Adipose tissue (tissue), 3 donors: ENCODE data around the gene TENT5A. TPM values are rescaled to one million over a fixed set of nuclear protein-coding genes. Genes with fewer than 3 reads are reported as not detected.

Experiments used
- H3K27ac ChIP-seq: one replicate; pipeline ENCODE4 v1.5.1; 2013; ENCODE audit warnings: low read depth, low read length
- WGBS, 3 donors: extraction: QIAGEN DNeasy Blood & Tissue Kit; methylation state at CpG; one replicate each; pipeline ENCODE4 v1.1.7; 2013; 5-methylcytosine and 5-hydroxymethylcytosine counted together
- polyA plus RNA-seq, 3 donors: library from polyadenylated mRNA; stranded (reverse); fragments of 200-250 nt; gene quantifications; one replicate each; pipeline ENCODE4 v1.2.3, GENCODE V29; 2013
- donor health status: healthy with polysubstance abuse.
- donor health status: Bipolar disorder and iron deficiency.
- donor health status: healthy.

The TENT5A gene
- polyA plus RNA-seq, 3 donors: 2.0 to 14.4 (median 7.8) TPM

GRCh38 chr6:81774542-81774941 is 22.1 kb upstream of the TENT5A start:
- no peak overlapping the region for H3K27ac ChIP-seq
- 50 to 93% (median 88%) methylated on average over 2 of the region's 2 CpGs for WGBS, 3 donors

DNA sequence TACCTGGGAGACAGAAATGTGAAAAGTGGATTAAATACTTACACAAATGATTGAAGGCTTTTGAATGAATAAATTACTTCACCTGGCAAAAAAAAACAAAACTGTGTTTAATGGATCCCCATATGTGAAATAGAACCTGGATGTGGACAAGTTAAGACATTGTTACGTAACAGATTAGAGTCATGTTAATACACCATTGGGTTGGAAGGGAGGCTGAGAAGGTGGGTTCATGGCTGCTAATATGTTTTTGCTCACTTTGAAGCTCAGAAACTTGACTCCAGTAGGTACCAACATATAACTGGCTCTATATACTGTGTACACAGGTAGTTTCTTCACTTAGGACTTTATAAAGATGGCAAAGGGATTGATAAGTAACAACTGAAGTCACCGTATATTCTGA is 21.4 kb upstream of the TENT5A start:
- WGBS, 3 donors: 92 to 95% (median 95%) methylated on average over 2 of the region's 2 CpGs
- H3K27ac ChIP-seq: no peak overlapping the region

DNA sequence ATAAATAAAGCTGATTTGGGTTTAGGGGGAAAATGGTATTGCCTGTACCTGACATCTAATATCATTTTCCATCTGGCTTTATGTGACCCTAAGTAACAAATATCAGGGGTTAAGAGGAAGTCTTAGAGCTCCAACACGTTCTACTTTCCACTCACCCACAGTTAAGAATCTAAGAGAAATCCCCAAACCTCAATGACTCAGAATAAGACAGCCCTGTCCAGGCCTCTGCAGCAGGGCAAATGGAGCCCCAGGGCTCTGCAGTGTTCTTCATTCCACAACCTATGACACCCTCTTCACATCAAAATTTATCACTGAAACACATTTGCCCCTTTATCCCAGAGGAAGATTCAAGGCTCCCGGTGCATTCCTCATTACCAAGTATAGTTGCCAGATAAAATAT is 20.3 kb upstream of the TENT5A start:
- WGBS, 3 donors: 57 to 72% (median 71%) methylated on average over 2 of the region's 2 CpGs

DNA sequence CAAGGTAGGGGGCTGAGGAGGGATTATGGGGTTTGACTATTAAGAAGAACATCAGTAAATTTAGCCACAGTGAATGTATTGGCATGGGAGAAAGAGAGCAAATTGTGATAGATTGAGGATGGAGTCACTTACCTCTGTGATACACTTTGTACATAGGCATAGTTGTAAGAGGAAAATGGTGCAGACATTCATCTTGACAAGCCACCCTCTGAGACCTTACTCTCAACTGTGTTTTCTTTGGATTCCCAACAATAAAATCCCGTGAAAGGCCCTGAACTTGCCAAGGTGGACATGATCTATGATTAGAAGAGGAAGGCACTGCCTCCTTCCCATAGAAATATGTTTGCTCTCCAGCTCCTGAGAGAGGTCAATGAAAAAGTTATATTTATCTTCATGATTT is 18.6 kb upstream of the TENT5A start:
- no peak overlapping the region for H3K27ac ChIP-seq
- WGBS, 3 donors: 63 to 82% (median 67%) methylated on average over 1 of the region's 1 CpG

More for the DNA sequence above, 20.3 kb upstream of the TENT5A start:
- no peak overlapping the region for H3K27ac ChIP-seq

- H3K27ac ChIP-seq: no peak overlapping the region
- WGBS, 3 donors: 63 to 91% (median 88%) methylated on average over 1 of the region's 1 CpG
Observed at GRCh38 chr6:81770381-81770780, 17.9 kb upstream of the TENT5A start.

DNA sequence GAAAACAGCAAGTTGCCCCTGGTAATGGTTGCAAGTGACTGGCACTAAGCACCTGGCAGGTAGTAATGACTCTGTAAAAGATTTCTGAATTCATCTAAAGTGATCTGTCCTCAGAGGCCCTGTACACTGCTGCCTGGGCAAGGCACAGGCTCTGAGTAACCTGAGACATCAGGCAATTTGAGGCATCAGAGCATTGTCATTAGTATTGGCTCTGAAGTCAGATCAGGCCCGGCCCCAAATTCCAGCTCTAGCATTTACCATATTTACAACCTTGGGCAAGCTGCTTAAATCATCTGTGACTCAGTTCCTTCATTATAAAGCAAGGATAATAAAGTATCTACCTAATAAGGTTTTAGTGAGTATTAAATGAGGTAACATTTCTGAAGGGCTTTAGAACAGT is 17.3 kb upstream of the TENT5A start:
- H3K27ac ChIP-seq: no peak overlapping the region
- WGBS, 3 donors: 61 to 83% (median 81%) methylated on average over 1 of the region's 1 CpG

GRCh38 chr6:81768150-81768942 is 15.9 kb upstream of the TENT5A start:
- H3K27ac ChIP-seq: no peak overlapping the region
- 50 to 83% (median 83%) methylated on average over 2 of the region's 2 CpGs for WGBS, 3 donors

- WGBS, 3 donors: 63% methylated on average over 4 of the region's 4 CpGs
- H3K27ac ChIP-seq: no peak overlapping the region
Observed at GRCh38 chr6:81767163-81767891, 14.8 kb upstream of the TENT5A start.

DNA sequence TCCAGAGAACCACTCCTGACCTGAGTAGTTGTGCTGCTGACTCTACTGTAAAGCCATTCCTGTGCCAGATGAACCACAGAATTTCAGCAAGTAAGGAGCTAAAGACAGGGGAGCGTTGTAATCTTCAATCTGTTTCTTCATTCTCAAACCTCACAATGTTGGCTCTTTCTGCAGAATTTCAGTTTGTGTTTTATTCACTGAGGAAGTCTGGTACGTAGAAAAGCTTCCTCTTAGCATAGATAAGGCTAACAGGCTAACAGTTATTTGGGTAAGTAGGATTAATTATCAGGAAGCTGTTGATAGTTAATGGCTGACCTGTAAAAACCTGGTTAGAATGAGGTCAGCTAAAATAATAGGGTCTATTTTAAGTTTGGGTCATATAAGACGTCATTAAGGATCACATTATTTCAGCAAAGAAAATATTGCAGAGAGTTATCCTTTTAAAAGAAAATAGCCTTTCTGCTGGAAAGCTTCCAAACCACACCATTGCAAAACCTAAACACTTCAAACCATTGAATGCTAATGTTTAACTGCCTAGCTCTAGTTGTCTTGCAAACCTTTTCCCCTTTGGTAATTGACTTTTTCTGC is 14.1 kb upstream of the TENT5A start:
- H3K27ac ChIP-seq: no peak overlapping the region
- WGBS, 3 donors: 8 to 17% (median 10%) methylated on average over 3 of the region's 3 CpGs

DNA sequence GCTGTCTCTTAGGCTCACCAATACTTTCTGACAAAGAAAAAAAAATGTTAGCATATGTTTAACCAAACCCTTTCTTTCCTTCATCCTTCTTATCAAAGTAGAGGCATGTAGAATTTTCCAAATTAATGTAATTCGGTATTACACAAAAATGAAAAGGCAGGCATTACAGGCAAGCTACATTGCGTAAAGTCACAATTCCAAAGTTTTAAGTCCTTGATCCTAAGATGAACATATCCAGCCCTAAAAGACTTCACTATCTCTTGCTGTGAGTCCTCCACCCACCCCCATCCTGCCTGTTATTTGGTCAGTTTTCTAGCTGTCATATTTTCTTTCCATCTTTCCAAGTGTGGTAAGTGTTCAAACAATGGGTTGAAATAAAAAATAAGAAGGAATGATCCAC is 12.1 kb upstream of the TENT5A start:
- WGBS, 3 donors: 92 to 98% (median 95%) methylated on average over 2 of the region's 2 CpGs
- no peak overlapping the region for H3K27ac ChIP-seq

DNA sequence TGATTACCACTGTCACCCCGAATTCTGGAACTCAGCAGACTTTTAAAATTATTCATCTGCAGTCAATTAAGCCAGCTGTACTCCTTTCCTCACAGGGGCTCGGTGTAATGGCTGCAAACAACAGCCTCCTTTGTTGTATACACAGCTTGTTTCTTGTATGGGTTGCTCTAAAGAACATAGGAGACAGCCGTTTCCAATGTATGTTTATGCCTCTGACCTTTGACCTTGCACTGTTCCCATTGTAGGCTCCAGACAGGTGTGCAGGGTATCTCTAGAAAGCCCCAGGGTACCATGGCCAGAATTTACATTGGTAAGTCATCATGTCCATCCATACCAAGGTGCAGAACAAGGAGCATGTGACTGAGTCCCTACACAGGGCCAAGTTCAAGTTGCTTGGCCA is 11.5 kb upstream of the TENT5A start:
- no peak overlapping the region for H3K27ac ChIP-seq
- 55 to 80% (median 78%) methylated on average over 3 of the region's 3 CpGs for WGBS, 3 donors

DNA sequence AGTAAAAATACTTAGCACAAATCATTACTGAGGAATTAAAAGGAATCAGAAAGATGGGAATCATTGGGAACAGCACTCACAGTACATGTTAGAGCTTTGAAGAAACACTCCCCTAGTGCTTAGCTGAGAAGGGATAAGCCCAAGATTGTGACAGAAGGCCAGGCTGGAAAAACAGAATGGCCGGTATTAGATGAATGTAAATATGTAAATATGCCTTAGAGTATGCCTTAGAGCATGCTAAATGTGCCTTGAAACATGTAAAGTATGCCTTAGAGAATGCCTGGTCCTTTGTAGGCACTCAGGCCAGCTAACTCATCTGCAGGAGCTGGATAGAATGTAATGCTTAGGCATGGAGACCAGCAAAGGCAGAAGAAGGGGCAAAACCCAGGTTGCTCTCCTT is 10.6 kb upstream of the TENT5A start:
- WGBS, 3 donors: 71 to 96% (median 90%) methylated on average over 1 of the region's 1 CpG
- H3K27ac ChIP-seq: no peak overlapping the region

- WGBS, 3 donors: 52 to 68% (median 54%) methylated on average over 4 of the region's 4 CpGs
- no peak overlapping the region for H3K27ac ChIP-seq
Observed at GRCh38 chr6:81762606-81763005, 10.1 kb upstream of the TENT5A start.

DNA sequence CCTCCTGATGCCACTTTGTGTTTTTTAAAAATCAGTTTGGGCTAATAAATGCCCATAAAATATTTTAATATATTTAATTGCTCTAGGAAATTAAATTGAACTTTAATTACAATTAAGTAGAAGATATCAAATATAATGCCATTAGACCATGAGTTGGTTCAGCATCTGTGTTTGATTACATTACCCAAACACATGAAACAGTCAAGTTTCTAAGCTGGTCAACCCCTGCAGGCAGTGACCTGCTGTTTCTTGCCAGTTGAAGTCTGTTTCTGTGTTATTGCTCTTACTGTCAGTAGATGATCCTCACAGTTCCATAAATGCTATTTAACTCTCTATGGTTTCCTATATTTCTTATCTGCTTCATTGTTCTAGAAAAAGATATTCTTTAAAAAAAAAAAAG is 9.7 kb upstream of the TENT5A start:
- no peak overlapping the region for H3K27ac ChIP-seq

DNA sequence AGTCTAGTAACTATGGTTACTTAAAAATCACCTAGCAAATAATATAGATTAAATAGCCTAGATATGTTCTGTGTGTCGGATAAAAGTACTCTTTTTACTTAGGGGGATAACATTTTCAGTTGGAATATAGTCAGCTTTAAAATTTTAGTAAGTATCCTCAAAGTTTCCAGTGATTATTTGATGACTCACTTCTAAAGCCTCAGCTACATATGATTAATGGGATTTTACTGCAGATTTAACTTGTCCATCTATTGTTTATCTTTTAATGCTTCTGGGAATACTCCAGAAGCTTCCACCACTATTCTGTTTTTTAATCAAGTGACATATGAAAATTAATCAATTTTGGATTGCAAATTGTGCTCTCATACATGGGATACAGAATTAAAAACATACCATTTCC is 8.7 kb upstream of the TENT5A start:
- H3K27ac ChIP-seq: no peak overlapping the region
- 76 to 79% (median 78%) methylated on average over 1 of the region's 1 CpG for WGBS, 3 donors

DNA sequence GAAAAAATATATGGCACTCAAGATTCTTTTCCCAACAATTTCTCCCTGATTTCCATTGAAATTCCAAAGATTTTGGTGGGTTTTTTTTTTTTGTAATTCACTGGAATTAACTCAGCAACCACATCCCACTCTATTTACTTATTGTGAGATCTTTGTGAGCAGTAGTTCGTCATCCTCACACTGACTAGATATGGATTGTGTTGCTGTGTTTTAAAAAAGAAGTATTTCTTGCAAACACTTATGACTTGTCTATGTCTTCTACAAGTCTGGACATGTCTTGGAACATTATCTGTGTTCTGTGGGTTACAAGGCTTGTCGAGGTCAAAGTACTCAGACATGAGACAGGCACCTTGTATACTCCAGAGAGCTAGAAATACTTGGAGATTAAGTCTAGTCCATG is 7.3 kb upstream of the TENT5A start:
- H3K27ac ChIP-seq: no peak overlapping the region
- WGBS, 3 donors: 73 to 82% (median 79%) methylated on average over 2 of the region's 2 CpGs

DNA sequence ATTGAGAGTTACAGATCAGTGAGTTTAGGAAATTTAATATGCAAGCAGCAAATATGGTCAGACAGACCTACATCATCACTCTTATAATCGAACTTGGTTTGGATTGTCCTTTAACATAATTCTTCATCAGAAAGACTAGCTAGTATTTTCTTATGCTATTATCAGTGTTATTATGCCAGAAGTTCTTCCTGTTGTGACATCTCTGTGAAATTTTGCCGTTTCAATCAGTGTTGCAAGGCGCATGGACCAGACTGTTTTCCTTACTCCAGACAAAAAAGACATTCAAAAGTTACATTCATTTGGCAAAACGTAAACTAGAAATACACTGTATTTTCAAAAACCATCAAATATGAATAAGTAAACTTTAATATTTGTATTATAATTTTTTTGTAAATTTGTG is 5.7 kb upstream of the TENT5A start:
- no peak overlapping the region for H3K27ac ChIP-seq
- 53 to 86% (median 62%) methylated on average over 4 of the region's 4 CpGs for WGBS, 3 donors

- no peak overlapping the region for H3K27ac ChIP-seq
- WGBS, 3 donors: 56 to 66% (median 63%) methylated on average over 1 of the region's 1 CpG
Observed at GRCh38 chr6:81756690-81757089, 4.2 kb upstream of the TENT5A start.

- H3K27ac ChIP-seq: no peak overlapping the region
Observed at GRCh38 chr6:81755551-81755950, 3.1 kb upstream of the TENT5A start.

DNA sequence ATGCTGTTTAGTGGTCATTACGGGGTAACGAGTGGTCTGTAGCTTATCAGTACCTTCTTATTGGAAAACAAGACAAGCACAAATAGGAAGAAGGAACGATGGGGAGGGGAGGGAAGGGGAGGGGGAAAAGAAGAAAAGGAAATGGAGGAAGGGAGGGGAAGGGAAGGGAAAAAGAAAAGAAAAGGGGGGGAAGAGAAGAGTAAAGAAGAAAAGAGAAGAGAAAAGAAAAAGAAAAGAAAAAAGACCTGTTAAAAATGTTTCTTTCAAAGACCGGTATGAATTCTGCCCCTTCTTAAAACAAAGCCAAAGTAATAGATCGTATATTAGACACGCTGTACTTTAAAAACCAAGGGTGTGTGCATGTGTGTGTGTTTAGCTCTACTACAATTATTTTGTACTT is 2.4 kb upstream of the TENT5A start:
- H3K27ac ChIP-seq: no peak overlapping the region
- 75 to 79% (median 77%) methylated on average over 6 of the region's 6 CpGs for WGBS, 3 donors

More at GRCh38 chr6:81755551-81755950, 3.1 kb upstream of the TENT5A start:
- 74 to 93% (median 81%) methylated on average over 3 of the region's 3 CpGs for WGBS, 3 donors
